Measurements from ENCODE around the gene OR13F1.

DNA sequence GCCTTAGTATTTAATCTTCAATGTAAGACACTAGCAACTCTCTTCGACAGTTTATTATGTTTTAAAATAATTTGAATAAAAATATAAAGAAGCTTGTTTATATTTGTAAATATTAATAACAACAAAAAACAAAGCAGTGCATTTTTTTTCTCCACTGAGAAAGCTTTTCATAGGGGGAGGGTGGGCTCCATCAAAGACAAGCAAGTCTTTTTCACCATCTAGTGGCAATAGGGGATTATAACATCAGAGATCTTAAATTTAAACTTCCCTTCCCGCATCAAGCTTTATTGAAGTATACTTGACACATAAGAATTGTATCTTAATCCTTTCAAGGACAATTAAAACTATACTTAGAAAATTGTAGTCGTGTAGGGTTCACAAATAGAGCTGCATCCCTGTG, 9.3 kb upstream of the OR13F1 start:
- no peak for TF ChIP-seq POLR2AphosphoS5 (IDR thresholded peaks at IDR 0.05; ENCODE audit: borderline replicate concordance, low read depth, low read length)
- TF ChIP-seq EZH2 (IDR thresholded peaks at IDR 0.05): no peak
